SJCRH30 (cell line): ENCODE results near the gene PLXDC1. TPM values are rescaled to one million over a fixed set of nuclear protein-coding genes. Genes with fewer than 3 reads are reported as not detected.

Experiments used
- DNase-seq, 2 experiments: peaks; one replicate each; pipeline ENCODE4 v3.0.0-alpha.2; 2015 to 2020
- H3K27ac ChIP-seq: fragments of 250-450 bp; sonication (Bioruptor Pico); 2 replicates; pipeline ENCODE4 v1.5.1; 2020; ENCODE audit warnings: mild to moderate bottlenecking, moderate library complexity
- H3K27me3 ChIP-seq: fragments of 250-450 bp; sonication (Bioruptor Pico); 2 replicates; pipeline ENCODE4 v1.5.1; 2020; ENCODE audit warnings: mild to moderate bottlenecking, moderate library complexity
- H3K36me3 ChIP-seq: fragments of 250-450 bp; sonication (Bioruptor Pico); 2 replicates; pipeline ENCODE4 v1.5.1; 2020; ENCODE audit warnings: mild to moderate bottlenecking, moderate library complexity
- H3K4me1 ChIP-seq: fragments of 250-450 bp; sonication (Bioruptor Pico); 2 replicates; pipeline ENCODE4 v1.5.1; 2020; ENCODE audit warnings: mild to moderate bottlenecking, moderate library complexity
- H3K4me3 ChIP-seq: fragments of 250-450 bp; sonication (Bioruptor Pico); 2 replicates; pipeline ENCODE4 v1.5.1; 2020; ENCODE audit warnings: mild to moderate bottlenecking, moderate library complexity
- H3K9me3 ChIP-seq: fragments of 250-450 bp; sonication (Bioruptor Pico); replicated peaks from 2 replicates; pipeline ENCODE4 v1.5.1; 2020; ENCODE audit warnings: mild to moderate bottlenecking, moderate library complexity
- total RNA-seq: library from RNA; depleted of rRNA; stranded (reverse); fragments of >200 nt; shearing (Covaris generic); gene quantifications from 2 replicates; pipeline ENCODE4 v1.2.3, GENCODE V29; 2014

Gene PLXDC1
- total RNA-seq, 1 experiment from 2014 or later = 0.06 TPM

DNA sequence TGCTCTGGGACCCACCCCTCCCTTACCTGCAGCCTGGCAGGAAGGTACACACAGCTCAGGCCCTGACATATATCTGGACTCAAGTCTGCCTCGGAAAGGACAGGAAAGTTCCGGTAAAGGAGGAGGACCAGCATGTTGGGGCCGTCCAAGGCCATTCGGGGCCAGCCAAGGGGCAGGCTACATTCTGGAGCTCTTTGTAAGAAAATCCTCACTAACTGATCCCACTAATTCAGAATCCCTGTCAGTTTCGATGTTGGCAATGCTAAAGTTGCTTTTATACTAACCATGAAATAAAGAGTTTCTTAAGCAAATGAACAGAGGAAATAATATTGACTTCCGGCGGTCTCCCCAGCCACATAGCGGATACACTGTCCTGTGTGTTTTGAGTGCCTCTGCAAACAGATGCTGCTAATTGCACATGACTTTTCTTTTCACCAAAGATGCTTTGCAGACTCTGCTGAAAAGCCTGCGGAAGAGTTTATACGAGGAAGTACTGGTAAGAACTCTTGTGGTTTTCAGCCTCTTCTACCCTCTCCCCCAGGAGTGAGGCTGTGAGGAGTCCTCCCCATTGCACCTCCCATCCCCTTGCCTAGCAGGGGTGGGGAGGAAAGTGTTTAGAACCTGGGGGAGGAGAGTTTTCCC lies 54.8 kb downstream of the PLXDC1 start:
- Histone ChIP-seq H3K36me3 (no peaks in the 10 kb centered on the region), H3K4me1 (peaks cover 17% of the 10 kb centered on the region), H3K27me3 (peaks cover 17% of the 10 kb centered on the region)

DNA sequence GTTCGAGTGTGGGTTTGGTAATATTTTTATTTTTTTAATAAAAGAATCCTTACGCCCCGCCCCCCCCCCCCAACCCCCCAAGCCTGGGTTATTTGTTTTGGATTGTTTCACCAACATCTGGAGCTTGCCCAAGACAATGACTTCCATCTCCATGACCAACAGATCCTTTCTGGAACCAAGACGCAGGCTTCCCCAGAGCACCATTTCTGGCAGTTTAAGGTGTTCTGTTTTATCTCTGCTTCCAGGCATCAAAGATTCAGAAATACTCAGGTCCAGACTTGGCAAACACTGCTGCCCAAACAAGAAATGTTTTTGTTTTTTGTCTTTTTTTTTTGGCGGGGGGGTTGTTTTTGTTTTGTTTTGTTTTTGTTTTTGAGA lies 56.1 kb downstream of the PLXDC1 start:
- Histone ChIP-seq H3K27me3 (peaks cover 17% of the 10 kb centered on the region), H3K9me3 (no peaks in the 10 kb centered on the region), H3K4me1 (peaks cover 17% of the 10 kb centered on the region), H3K27ac (no peak overlapping the region), H3K36me3 (no peaks in the 10 kb centered on the region), H3K4me3 (no peak overlapping the region)
- no peak for DNase-seq

More for the DNA sequence above, 54.8 kb downstream of the PLXDC1 start:
- no peaks in the 10 kb centered on the region for H3K9me3 ChIP-seq
- no peak for DNase-seq
- H3K27ac ChIP-seq = no peak overlapping the region
- H3K4me3 ChIP-seq = no peak overlapping the region

DNA sequence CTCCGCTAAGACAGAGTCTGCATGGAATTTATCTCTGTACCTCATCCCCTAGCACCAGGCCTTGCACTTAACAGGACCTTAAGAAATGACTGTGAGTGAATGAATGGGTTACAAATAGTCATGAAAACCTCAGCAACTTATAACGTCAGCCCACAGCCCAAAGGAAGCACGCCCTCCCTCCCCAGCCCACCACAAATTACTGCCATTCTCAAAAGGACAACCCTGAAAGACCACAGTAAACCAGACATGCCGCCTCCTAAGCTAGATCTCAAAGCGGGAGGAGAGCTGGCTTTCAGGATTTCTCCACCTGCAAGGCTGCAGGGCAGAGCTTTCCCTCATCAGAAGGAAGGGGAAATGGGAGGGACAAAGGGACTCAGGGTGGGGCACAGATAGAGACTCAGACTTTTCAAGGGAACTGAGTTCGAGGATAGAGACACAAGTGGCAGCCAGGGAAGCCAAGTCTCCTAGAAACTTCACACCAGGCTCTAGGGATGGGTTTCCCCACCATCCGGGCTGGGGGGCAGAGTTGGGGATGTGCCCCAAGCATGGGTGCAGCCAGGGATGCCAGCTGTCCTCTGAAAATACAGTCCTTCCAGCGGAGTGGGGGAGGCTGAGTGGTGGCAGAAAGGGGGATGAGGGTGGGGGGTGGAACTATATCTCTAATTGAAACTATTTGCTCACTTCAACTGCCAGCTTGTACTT lies 56.7 kb downstream of the PLXDC1 start:
- no peak for DNase-seq
- Histone ChIP-seq H3K4me1 (peaks cover 17% of the 10 kb centered on the region), H3K27ac (no peak overlapping the region), H3K9me3 (no peaks in the 10 kb centered on the region), H3K4me3 (no peak overlapping the region), H3K36me3 (no peaks in the 10 kb centered on the region), H3K27me3 (peaks cover 17% of the 10 kb centered on the region)

DNA sequence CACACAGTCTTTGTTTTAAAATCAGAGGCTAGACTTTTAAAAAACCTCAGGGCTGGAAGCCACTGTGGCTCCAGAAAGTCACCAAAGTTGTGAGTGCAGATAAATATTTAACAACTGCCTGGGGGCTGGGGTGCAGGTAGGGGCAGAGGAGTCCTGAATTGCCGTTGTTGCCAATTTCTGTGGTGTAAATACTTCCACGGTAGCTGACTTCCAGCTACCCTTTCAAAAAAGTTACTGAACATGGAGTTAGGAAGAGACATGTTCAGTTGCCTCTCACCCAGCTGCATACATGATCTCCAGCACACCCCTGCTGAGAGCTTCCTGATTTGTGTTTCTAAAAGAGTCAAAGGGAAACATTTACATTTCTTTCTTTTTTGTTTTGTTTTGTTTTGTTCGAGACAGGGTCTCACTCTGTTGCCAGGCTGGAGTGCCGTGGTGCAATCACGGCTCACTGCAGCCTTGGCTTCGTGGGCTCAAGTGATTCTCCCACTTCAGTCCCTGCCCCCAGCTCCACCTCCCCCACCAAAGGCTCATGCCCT lies 58.7 kb downstream of the PLXDC1 start:
- Histone ChIP-seq H3K36me3 (no peaks in the 10 kb centered on the region), H3K4me1 (no peaks in the 10 kb centered on the region), H3K4me3 (no peak overlapping the region), H3K9me3 (no peaks in the 10 kb centered on the region), H3K27ac (no peak overlapping the region), H3K27me3 (0 out of 2 replicates have a peak, but pooled peaks cover 5% of the 10 kb centered on the region)
- DNase-seq = no peak

DNA sequence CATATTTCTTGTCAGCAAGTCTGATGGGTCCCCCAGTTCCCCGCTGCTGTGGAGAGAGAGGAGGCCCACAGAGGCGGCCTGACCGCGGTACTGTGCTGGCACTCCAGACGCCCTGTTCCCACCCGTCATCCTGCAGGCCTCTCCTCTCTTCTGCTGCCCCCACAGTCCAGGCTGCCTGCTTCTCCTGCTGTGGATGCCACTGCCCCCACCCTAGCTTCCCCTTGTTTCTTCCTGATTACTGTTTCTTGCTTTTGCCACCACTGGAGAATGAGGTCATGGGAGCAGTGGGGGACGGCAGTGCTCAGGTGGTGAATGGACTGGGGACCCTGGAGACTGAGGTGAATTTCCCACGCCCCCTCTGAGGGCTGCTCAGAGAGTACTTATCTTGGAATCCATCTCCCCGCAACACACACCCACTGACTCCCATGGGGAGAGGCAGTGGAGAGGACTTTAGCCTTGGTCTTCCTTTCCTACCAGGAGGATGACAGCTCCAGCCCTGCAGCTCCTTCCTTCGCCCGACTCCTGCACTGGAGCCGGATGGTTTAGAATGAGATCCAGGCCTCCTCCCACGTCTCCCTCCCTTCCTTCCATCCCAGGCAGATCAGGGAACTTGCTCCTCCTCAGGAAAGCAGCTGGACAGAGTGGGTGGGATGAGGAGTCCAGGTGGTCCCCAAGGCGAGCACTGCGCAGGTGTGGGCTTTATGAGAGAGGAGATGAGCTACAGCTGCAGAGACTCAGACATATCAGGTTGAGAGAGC lies 60.4 kb downstream of the PLXDC1 start:
- no peak overlapping the region for H3K4me3 ChIP-seq
- H3K36me3 ChIP-seq = no peaks in the 10 kb centered on the region
- no peaks in the 10 kb centered on the region for H3K4me1 ChIP-seq
- 0 out of 2 replicates have a peak, but pooled peaks cover under 1% of the 10 kb centered on the region for H3K27me3 ChIP-seq
- no peak for DNase-seq
- no peaks in the 10 kb centered on the region for H3K9me3 ChIP-seq
- H3K27ac ChIP-seq = no peak overlapping the region

DNA sequence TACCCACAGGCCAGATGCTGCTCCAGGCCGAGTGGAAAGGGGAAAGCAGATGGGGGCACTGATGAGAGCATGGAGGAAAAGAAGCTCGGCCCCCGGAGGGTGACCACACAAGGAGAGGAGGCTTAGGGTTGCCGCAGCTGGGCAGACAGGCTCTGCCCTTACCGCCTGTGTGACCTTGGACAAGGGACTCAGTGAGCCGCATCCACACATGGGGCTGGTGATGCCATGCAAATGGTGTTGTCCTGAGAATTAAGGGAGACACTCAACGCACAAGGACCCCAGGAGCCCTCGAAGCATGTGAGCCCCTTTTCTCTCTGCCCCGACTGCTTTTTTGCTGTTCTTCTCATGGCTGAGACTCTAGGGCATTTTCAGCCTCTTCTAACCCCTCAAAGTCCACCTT lies 61.0 kb downstream of the PLXDC1 start:
- DNase-seq = no peak
- no peaks in the 10 kb centered on the region for H3K9me3 ChIP-seq
- H3K27me3 ChIP-seq = no peaks in the 10 kb centered on the region
- H3K4me3 ChIP-seq = no peak overlapping the region
- H3K4me1 ChIP-seq = no peaks in the 10 kb centered on the region
- H3K36me3 ChIP-seq = no peaks in the 10 kb centered on the region
- no peak overlapping the region for H3K27ac ChIP-seq

DNA sequence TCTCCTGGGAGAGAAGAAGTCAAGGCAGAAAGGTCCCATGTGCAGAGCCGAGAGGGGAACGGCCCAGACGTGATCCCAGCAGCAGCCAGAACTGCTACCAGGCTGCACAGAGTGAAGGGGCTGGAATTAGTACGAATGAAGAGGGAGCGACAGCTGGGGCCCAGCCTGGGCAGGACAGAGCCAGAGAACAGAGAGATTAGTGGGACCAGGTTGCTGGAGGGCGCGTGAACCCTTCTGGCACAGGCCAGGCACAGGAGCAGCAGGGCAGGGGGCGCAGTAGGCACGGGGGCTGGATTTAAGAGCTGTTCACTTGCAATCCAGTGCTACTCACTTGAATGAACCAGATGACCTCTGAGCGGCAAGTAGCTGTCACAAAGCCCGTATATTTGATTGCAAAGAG lies 66.9 kb downstream of the PLXDC1 start:
- peak; percentile 35 to 62 for DNase-seq
- Histone ChIP-seq H3K4me3 (no peak overlapping the region), H3K36me3 (no peaks in the 10 kb centered on the region), H3K9me3 (no peaks in the 10 kb centered on the region), H3K27ac (no peak overlapping the region), H3K4me1 (peaks cover 41% of the 10 kb centered on the region), H3K27me3 (no peaks in the 10 kb centered on the region)

DNA sequence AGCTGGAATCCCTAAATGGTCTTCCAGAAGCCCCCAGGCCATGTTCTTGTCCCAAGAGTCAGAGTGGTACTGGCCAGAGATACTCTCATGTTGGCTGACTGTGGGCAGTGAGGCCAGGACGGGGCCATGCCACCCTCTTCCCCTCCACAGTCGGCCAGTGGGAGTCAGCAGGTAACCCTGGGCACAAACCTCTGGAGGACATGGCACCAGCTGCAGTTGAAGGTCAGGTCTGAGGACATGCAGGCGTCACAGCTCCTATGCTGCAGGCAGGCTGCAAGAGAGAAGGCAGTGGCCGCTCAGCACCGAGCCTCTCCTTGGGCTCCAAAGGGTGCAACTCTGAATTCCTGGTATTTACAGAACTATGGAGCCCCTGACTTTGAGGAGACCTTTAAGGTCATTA lies 68.2 kb downstream of the PLXDC1 start:
- no peak overlapping the region for H3K27ac ChIP-seq
- no peaks in the 10 kb centered on the region for H3K9me3 ChIP-seq
- DNase-seq = no peak
- peaks cover 41% of the 10 kb centered on the region for H3K4me1 ChIP-seq
- H3K27me3 ChIP-seq = no peaks in the 10 kb centered on the region
- no peaks in the 10 kb centered on the region for H3K36me3 ChIP-seq
- no peak overlapping the region for H3K4me3 ChIP-seq

DNA sequence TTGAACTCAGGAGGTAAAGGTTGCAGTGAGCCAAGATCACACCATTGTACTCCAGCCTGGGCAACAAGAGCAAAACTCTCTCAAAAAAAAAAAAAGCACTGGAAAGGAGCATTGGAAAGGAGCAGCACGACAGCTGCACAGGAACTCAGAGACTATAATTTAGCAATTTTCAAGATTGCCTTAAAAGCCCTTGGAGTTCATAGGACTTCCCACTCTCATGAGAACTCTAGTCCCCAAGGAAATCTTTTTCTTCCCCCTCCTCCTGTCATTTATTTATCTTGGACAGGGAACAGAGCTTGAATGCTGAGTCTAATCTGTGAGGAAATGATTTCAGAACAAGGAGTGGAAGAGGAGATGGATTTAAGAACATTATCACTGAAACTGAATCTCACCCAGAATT lies 69.0 kb downstream of the PLXDC1 start:
- Histone ChIP-seq H3K36me3 (no peaks in the 10 kb centered on the region), H3K4me3 (no peak overlapping the region), H3K27me3 (no peaks in the 10 kb centered on the region), H3K27ac (no peak overlapping the region), H3K9me3 (no peaks in the 10 kb centered on the region), H3K4me1 (peaks cover 41% of the 10 kb centered on the region)
- DNase-seq = peak in 1 of 2 experiments; percentile 70

DNA sequence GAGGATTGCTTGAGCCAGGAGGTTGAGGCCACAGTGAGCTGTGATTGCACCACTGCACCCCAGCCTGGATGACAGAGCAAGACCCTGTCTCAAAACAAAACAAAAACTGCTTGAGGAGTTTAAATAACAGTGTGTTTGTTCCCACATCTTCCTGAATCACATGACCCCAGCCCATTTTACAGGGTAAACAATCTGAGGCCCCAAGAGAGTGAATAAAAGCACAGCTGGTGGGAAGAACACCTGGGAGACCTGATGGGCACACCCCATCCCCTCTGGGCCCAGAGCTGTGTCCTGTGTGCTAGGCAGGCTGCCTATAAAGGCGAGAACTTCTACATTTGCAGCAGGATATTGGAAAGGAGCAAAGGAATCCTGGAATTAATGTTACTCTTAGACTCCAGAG lies 69.6 kb downstream of the PLXDC1 start:
- H3K9me3 ChIP-seq = no peaks in the 10 kb centered on the region
- peaks cover 41% of the 10 kb centered on the region for H3K4me1 ChIP-seq
- no peak overlapping the region for H3K27ac ChIP-seq
- H3K36me3 ChIP-seq = no peaks in the 10 kb centered on the region
- no peaks in the 10 kb centered on the region for H3K27me3 ChIP-seq
- no peak overlapping the region for H3K4me3 ChIP-seq
- no peak for DNase-seq

DNA sequence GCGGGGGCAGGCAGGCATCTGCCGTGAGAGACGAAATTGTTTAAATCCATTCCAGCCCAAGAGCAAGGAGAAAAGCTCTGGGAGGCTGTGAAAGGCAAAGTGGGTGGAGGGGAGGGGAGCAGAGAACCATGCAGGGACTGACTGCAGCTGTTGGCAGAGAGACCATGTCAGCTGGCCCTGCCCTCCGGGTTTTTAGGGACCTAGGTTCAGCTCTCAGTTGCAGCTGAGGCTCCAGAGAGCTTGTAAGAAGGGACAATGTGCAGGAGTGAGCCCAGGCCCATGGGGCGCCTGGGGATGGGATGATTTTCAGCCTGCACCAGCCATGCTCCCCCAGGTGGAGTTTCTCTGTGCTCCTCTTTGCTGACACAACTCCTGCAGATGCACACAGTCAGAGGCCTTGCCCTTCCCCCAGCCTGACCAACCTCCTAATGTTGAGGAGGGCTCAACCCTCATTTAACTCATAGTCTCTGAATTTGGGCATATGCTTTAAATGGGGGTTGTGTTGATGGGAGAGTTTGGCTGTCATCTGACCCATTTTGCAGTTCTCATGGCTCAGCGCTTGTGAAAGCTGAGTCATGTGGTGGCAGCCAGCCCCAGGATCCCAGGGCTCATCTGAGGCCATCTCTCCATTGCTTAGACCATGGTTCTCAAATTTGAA lies 70.9 kb downstream of the PLXDC1 start:
- Histone ChIP-seq H3K36me3 (no peaks in the 10 kb centered on the region), H3K4me1 (peaks cover 41% of the 10 kb centered on the region), H3K4me3 (no peak overlapping the region), H3K27ac (peak overlapping the region; percentile 20; the same call in 1 of the 2 replicates), H3K9me3 (no peaks in the 10 kb centered on the region), H3K27me3 (no peaks in the 10 kb centered on the region)
- peak; percentile 88 to 93 for DNase-seq

DNA sequence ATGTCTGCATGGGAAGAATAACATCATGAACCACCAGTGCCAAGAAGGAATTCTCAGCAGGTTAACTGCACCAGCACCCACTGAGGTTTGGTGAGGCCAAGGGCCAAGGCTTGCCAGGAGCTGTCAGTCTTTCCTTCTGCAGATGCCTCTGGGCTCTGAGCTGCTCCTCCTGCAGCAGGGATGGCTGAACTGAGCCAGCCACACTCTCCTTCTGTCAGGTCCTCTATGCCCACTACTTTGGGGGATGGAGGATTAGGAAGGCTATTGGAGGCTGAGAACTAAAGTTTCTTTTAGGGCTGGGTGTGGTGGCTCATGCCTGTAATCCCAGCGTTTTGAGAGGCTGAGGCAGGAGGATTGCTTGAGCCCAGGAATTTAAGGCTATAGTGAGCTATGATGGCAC lies 71.6 kb downstream of the PLXDC1 start:
- Histone ChIP-seq H3K36me3 (no peaks in the 10 kb centered on the region), H3K4me3 (no peak overlapping the region), H3K9me3 (no peaks in the 10 kb centered on the region), H3K27ac (no peak overlapping the region), H3K4me1 (peaks cover 41% of the 10 kb centered on the region), H3K27me3 (no peaks in the 10 kb centered on the region)
- DNase-seq = no peak

DNA sequence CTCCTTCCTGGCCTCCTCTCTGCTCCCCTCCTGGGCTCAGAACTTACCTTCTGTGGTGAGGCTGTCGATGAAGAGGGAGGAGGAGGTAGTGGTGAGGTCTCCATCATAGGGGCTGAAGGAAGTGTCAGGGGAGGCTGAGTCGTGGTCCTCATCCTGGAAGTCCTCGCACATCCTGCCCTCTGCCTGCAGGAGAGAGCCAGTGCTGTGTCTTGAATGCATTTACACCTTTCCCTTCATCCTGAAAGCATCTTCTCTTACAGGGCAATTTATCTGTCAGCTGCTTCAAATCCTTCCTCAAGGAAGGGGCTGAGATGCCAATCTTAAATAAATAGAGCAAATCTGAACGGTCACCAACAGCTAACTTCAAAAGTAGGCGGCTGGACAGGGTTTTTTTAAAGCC lies 73.6 kb downstream of the PLXDC1 start:
- H3K9me3 ChIP-seq = no peaks in the 10 kb centered on the region
- no peaks in the 10 kb centered on the region for H3K27me3 ChIP-seq
- no peak overlapping the region for H3K4me3 ChIP-seq
- H3K4me1 ChIP-seq = peaks cover 25% of the 10 kb centered on the region
- no peak overlapping the region for H3K27ac ChIP-seq
- no peaks in the 10 kb centered on the region for H3K36me3 ChIP-seq
- DNase-seq = no peak

DNA sequence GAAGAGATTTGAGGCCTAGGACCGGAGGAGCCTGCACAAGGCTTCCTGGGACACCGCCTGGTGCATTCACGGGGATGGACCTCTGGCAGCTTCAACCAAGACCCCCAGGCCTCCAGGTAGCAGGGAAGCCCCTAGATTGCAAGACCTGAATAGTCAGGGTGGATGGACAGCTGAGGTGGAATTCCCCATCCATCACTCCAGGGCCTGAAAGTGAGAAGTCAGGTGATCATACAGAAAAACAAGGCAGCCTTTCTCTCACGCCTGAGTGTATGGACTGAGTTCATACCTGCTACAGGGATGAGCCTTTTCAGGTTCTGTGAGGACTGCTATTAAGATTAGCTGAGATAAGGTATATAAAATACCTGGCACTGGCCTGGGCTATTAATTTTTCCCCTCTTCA lies 74.2 kb downstream of the PLXDC1 start:
- no peak overlapping the region for H3K4me3 ChIP-seq
- no peak overlapping the region for H3K27ac ChIP-seq
- no peak for DNase-seq
- no peaks in the 10 kb centered on the region for H3K27me3 ChIP-seq
- H3K4me1 ChIP-seq = peaks cover 19% of the 10 kb centered on the region
- no peaks in the 10 kb centered on the region for H3K36me3 ChIP-seq
- no peaks in the 10 kb centered on the region for H3K9me3 ChIP-seq

DNA sequence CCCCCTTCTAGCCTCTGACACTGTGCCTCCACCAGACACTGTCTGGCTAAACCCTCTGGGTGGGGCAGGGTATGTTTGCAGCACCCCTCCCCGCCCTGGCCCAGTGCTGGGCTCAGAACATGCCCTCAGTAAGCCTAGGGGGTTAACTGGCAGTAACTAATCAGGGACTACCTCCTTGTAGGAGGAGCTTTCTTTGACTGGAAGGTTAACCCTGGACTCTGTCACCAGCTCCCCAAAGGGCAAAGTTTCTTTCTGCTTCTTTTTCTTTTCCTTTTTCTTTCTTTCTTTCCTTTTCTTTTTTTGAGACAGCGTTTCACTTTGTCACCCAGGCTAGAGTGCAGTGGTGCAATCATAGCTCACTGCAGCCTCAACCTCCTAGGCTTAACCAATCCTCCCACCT lies 76.8 kb downstream of the PLXDC1 start:
- Histone ChIP-seq H3K36me3 (no peaks in the 10 kb centered on the region), H3K9me3 (no peaks in the 10 kb centered on the region), H3K27me3 (no peaks in the 10 kb centered on the region), H3K27ac (no peak overlapping the region), H3K4me1 (no peaks in the 10 kb centered on the region; the same call in 1 of the 2 replicates), H3K4me3 (no peak overlapping the region)
- no peak for DNase-seq
